Measurements from ENCODE around the gene TRMT1. TPM values are rescaled to one million over a fixed set of nuclear protein-coding genes. Genes with fewer than 3 reads are reported as not detected.

TRMT1 gene
- total RNA-seq, 4 donors from 2014 or later, result 23.2 to 99.4 (median 33.6) TPM

GRCh38 chr19:13104360-13104847 lies 12.1 kb downstream of the TRMT1 start:
- Histone ChIP-seq H3K27me3 (no peaks in the 10 kb centered on the region), H3K9me3 (no peaks in the 10 kb centered on the region), H3K27ac (peak overlapping the region; percentile 2 to 25), H3K4me3 (no peak overlapping the region), H3K4me1 (peaks cover 0 to 8% of the 10 kb centered on the region in 2 donors), H3K36me3 (no peaks in the 10 kb centered on the region)
- intact Hi-C loops (cut with DNase I; ENCODE audit: low total_unique reads), result no loop called here
- peak; percentile 46 to 63 (median 58) for TF ChIP-seq CTCF (IDR thresholded peaks at IDR 0.05)
- no peak for TF ChIP-seq POLR2A (IDR thresholded peaks at IDR 0.05)
- DNase-seq, result peak; percentile 51 to 67

- intact Hi-C loops (cut with DNase I; ENCODE audit: low total_unique reads), result no loop called here
- no peaks in the 10 kb centered on the region for H3K9me3 ChIP-seq
- H3K27me3 ChIP-seq, result no peaks in the 10 kb centered on the region
- no peaks in the 10 kb centered on the region for H3K36me3 ChIP-seq
- no peak for TF ChIP-seq POLR2A (IDR thresholded peaks at IDR 0.05)
- TF ChIP-seq CTCF (IDR thresholded peaks at IDR 0.05), result no peak
- H3K27ac ChIP-seq, result peak overlapping the region; percentile 80 to 87
- peak in 1 of 2 donors; percentile 17 for DNase-seq
- H3K4me1 ChIP-seq, result peaks cover 0 to 13% of the 10 kb centered on the region in 2 donors
- H3K4me3 ChIP-seq, result no peak overlapping the region
Measured at GRCh38 chr19:13103581-13104359, 12.8 kb downstream of the TRMT1 start.

GRCh38 chr19:13102666-13103580 lies 13.6 kb downstream of the TRMT1 start, which contains the start of gene LYL1:
Gene LYL1 (minus strand): TSS chr19:13102858. CDS start chr19:13101171, 1,687 bp downstream.
- Histone ChIP-seq H3K27ac (peak within 1 kb of the TSS; percentile 80 to 87), H3K36me3 (no peaks in the 10 kb centered on the region), H3K4me1 (peaks cover 0 to 14% of the 10 kb centered on the region in 2 donors), H3K9me3 (no peaks in the 10 kb centered on the region), H3K4me3 (peak within 1 kb of the TSS; percentile 30 to 37), H3K27me3 (no peaks in the 10 kb centered on the region)
- intact Hi-C loops (cut with DNase I; ENCODE audit: low total_unique reads), result no loop called here
- TF ChIP-seq POLR2A (IDR thresholded peaks at IDR 0.05) (peak in 1 of 2 donors; percentile 26), CTCF (IDR thresholded peaks at IDR 0.05) (peak in 1 of 4 experiments; percentile 22)
- peak; percentile 78 to 79 for DNase-seq

GRCh38 chr19:13102416-13102665 lies 14.2 kb downstream of the TRMT1 start:
- Histone ChIP-seq H3K4me3 (peak overlapping the region; percentile 30 to 37), H3K36me3 (no peaks in the 10 kb centered on the region), H3K4me1 (peaks cover 0 to 14% of the 10 kb centered on the region in 2 donors), H3K9me3 (no peaks in the 10 kb centered on the region), H3K27me3 (no peaks in the 10 kb centered on the region), H3K27ac (peak overlapping the region; percentile 80 to 87)
- DNase-seq, result no peak
- no peak for TF ChIP-seq POLR2A (IDR thresholded peaks at IDR 0.05)
- no peak for TF ChIP-seq CTCF (IDR thresholded peaks at IDR 0.05)
- intact Hi-C loops (cut with DNase I; ENCODE audit: low total_unique reads), result no loop called here

Data from uterus (tissue), 4 donors.